Fibroblast of peridontal ligament (primary cell): Measurements from ENCODE around the gene PMF1.
A peak's percentile ranks its signal among the peaks of the same experiment; 100 is the strongest.

Experiments used
- DNase-seq: peaks from one replicate; pipeline ENCODE4 v3.0.0-alpha.2; 2010; ENCODE audit errors: extremely low read depth

The PMF1 gene

GRCh38 chr1:156236164-156236563, 23.4 kb downstream of the PMF1 start:
- DNase-seq, result no peak

- DNase-seq, result no peak
These were observed 25.4 kb downstream of the PMF1 start for GRCh38 chr1:156238248-156238647.

DNA sequence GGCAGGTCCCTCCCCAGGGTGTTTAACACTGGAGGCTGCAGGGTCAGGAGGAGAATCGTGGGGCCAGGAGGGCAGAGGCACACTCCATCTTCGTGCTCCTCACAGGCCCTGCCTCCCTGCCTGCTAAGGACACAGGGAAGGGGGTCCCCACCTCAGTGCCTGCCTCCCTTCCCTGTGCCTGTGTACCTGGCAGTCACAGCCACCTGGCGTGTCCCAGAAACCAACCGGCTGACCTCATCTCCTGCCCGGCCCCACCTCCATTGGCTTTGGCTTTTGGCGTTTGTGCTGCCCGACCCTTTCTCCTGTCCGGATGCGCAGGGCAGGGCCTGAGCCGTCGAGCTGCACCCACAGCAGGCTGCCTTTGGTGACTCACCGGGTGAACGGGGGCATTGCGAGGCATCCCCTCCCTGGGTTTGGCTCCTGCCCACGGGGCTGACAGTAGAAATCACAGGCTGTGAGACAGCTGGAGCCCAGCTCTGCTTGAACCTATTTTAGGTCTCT, 28.6 kb downstream of the PMF1 start:
- peak; percentile 33 for DNase-seq

- no peak for DNase-seq
These were observed 29.1 kb downstream of the PMF1 start, which contains the start of gene BGLAP for GRCh38 chr1:156241926-156242325. BGLAP (plus strand) TSS chr1:156242184; CDS start chr1:156242232, 48 bp downstream.

- DNase-seq, result no peak
These were observed 29.9 kb downstream of the PMF1 start for GRCh38 chr1:156242738-156243137.

DNA sequence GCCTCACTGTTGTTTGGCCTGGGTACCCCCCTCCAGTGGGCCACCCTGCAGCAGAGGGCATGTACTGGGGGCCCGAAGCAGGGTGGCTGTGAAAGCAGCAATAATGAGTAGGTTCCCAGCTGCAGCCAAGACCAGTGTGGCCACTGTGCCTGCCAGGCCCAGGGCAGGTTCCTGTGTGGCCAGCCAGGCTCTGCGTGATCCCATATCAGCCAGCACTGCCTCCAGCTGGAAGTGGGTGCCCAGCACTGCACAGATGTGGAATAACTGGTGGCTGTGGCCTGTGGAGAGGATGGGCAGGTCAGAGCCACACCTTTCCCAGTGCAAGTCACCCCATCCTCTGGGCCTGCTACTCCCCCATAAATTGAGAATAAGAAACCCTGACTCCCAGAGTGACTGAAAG, 31.3 kb downstream of the PMF1 start:
- no peak for DNase-seq

DNA sequence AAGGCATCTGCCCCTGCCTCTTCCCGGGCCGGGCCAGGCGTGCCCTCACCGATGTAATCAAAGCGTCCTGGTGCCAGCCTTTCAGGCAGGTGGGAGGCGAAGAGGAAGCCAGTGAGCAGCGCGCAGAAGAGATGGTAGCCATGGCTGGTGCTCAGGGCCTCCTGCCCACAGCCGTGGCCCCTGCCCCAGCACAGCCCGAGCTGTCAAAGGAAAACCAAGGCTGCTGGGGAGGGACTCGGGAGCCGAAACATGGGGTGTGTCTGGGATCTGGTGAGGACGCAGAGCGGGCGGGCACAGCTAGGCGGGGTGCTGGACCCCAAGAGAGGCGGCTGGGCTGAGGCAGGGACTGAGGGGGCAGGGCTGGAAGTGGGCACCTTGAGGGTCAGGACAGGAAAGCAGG, 31.9 kb downstream of the PMF1 start:
- DNase-seq, result no peak

DNA sequence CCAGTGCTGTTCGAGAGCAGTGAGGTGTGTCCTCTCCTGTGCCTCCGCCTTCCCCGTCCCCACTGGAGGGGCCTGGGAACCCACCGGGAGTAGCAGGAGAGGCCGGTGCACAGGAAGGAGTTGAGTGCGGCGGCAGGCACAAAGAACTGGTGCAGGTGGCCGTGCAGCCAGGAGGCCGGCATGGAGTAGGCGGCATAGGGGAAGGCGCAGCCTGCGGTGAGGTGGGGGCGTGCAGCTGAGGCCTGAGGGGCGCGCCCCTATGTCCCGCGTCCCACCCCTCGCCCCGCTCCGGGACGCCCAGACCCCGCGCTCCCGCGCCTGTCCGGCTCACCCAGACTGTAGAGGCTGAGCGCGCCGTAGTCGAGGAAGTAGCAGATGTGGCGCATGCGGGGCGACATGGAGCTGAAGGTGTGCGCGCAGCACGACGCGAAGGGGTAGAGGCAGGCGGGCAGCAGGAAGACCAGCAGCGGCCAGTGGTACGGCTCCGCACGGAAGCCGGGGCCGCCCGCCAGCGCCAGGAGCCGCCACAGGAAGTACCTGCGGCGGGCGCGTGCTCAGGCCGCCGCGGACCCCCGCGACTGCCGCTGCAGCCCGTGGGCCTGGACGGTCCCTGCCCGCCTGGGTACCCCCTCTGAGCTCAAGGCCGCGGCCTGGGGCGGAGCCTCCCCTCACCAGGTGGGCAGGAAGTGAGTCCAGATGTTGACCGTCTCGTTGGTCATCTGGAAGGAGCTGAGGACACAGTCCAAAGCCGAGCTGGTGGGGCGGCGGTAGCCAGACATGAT, 32.8 kb downstream of the PMF1 start:
- no peak for DNase-seq

DNA sequence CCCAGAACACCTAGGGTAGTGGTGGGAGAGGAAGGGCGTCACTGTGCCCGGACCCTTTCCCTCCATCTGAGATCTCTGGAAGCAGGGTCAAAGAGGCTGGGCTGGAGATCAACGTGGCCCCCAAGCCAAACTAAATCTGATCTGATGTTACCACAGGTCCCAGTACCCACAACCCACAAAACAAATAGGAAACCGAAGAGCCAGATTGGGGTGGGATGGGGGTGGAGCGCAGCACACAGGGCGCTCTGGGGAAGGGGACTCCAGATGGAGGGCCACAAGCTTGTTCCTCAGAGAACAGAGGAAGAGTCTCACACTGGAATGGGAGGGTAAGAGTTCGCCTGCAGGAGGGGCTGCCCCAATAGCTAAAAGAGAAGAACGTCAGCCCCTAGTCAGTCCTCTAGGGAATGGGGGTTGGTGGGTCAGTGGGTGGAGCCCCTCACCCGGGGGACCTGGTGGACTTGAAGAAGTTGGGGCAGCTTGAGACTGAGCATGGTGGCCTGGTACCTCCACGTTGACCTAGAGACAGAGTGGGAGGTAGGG, 33.5 kb downstream of the PMF1 start:
- DNase-seq, result no peak

DNA sequence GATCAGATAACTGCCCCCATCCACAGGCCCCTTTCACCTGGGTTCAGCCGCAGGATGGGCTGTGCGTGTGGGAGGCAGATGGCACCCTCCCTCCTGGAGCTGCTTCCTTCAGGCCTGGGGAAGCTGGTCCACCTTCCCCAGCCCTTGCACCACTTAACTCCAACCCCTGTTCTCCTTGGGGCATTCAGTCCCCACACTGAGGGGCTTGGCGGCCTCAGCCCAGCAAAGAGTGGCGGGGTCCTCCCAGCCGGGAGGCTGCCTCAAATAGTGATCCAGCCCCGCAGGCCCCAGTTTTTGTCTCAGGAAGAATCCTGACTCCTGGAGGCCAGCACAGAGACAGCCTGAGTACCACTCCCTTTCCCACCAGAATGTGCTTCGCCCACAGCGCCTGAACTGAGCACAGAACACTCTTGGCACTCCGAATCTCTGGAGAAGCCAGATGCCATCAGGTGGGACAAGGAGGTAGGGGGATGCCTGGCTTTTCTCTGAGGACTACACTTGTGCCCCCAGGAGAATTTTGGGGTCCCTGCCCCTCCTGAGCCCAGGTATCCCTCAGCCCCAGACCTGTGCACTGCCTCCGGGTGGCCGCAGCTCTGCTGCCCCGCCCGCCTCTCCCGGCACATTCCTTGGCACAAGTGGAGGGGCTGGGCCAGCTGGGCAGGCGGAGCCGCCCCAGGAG, 34.1 kb downstream of the PMF1 start:
- no peak for DNase-seq

GRCh38 chr1:156247460-156248322, 34.9 kb downstream of the PMF1 start, which contains the start of gene PAQR6:
PAQR6 (minus strand) TSS chr1:156248056; CDS start chr1:156246731, 1,325 bp downstream.
- DNase-seq, result no peak

- no peak for DNase-seq
These were observed 35.5 kb downstream of the PMF1 start for GRCh38 chr1:156248323-156248683.

- no peak for DNase-seq
These were observed 36.8 kb downstream of the PMF1 start for GRCh38 chr1:156249593-156249992.

GRCh38 chr1:156251527-156251926, 38.7 kb downstream of the PMF1 start:
- no peak for DNase-seq

- DNase-seq, result no peak
These were observed 40.8 kb downstream of the PMF1 start for GRCh38 chr1:156253634-156254033.

- no peak for DNase-seq
These were observed 44.9 kb downstream of the PMF1 start for GRCh38 chr1:156257711-156258110.

DNA sequence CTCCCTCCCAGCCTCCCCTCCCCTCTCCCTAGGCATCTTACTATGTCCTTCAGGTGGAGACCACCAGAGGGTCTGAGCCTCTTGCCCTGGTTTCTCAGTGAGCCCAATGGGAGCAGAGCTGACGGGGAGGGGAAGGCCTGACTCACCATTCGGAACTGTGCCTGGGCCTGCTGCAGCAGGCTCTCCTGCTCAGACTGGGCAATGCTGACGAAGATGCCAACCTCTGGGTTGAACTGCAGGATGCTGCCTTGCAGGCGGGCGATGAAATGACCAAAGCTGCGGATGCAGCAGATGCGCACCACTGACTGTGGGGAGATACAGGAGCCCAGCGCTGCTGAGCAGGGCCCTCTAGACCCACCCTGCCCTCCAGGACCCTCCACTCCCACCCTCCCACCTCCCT, 46.1 kb downstream of the PMF1 start:
- no peak for DNase-seq

GRCh38 chr1:156259805-156260204, 47.0 kb downstream of the PMF1 start:
- DNase-seq, result no peak

DNA sequence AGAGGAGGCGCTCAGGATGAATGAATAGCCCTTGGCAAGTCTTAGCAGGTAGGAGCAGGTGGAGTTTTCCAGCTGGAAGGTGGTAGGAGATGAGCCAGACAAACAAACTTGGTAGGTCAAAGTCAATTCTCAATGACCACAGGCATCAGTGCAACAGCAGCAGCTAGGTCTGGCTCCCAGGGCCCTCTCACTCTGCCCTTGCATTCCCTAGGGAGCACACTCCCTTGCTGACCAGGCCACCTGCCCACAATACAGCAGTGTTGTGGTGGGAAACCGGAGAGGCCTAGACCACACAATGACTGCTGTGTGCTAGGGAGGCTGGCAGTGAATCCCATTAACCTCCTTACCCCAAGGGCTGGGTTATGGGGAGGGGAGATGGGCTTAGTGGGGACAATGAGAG, 48.1 kb downstream of the PMF1 start:
- DNase-seq, result no peak

DNA sequence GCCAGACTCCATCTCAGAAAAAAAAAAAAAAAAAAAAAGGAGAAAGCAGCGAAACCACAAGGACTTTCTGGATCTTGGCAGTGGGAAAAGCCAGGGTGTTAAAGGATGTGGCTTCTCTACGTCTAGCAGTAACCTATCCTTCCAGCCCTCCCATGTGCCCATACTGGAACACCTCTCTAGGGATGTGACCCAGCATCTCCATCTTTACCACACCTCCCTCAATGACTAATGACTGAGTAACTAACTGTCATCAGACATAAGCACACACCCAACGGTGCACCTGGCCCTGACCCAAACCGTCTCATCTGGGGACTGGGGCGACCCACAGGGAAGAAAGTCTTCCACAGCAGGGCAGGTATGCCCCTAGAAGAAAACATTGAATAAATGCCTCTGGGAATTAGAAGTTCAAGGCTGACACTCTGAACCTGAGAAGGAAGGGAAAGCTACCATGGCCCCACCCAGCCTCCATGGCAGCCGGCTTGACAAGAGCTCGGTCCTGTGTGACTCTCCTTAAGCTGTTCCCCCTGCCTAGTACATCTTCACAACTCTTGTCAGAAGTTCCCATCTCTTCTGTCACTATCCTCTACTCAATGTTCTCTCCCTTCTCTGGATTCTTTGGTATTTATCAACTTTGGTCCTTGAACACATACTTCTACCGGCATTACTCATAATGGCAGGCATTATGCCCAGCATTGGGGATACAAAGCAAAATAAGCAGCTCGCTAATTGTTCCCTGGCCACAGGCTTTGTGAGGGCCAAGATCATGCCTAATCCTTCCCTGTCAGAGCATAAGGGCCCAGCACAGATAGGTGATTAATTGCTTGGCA, 49.9 kb downstream of the PMF1 start:
- peak; percentile 88 for DNase-seq

DNA sequence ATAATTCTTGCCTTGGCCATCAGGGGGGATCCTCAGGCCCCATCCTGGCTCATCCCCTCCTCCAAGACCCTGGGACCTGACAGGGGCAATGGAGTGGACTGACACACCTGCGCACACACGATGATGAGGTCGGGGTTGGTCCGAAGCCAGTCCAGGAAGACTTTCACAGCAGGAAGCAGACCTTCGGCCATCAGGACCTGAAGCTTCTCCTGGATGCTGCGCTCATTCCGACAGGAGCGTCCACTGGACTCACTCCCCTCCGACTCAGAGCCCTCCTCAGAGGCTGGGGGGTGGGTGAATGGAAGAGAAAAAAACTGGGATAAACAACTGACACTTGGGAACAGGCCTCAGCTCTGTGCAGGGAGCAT, 50.5 kb downstream of the PMF1 start:
- no peak for DNase-seq
